HFF-Myc (cell line): ENCODE data around the gene TCP11L1.
"Not testable (repeated sequence)": the region's sequence is repeated elsewhere in the genome, so short reads cannot be mapped to it uniquely, and the experiment has no call there.

ENCODE experiments used
- DNase-seq: peaks from one replicate; pipeline ENCODE4 v3.0.0-alpha.2; 2011; ENCODE audit warnings: low read depth; ENCODE audit errors: extremely low read depth
- H3K4me3 ChIP-seq: replicated peaks from 2 replicates; pipeline ENCODE4 v1.5.1; 2011; ENCODE audit warnings: low read depth, mild to moderate bottlenecking, control low read depth, low read length
- TF ChIP-seq, protein P1 (sequence below): IDR thresholded peaks from 2 replicates; pipeline ENCODE4 v1.5.1; 2012; ENCODE audit warnings: mild to moderate bottlenecking, low read depth, low read length, control low read depth; ENCODE audit errors: missing control alignments

The TCP11L1 gene

DNA sequence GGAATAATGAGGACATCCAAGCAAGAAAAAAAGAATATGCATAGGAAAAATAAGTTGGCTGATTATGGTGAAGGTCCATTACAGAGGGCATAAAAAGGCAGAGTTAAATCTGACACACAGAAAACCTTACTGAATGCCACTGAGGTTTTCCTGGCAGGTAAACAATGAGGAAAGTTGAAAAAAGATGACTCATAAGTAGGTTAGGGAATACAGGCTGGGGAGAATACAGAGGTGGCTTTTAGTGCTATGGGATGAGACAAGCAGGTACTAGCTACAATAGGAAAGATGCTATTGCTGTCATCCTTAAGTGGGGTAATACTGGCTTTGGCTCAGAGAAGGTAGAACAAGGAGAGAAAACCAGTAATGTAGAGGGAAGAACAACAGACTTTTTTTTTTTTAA is 77.2 kb downstream of the TCP11L1 start:
- no peak for DNase-seq
- TF ChIP-seq, protein P1, sequence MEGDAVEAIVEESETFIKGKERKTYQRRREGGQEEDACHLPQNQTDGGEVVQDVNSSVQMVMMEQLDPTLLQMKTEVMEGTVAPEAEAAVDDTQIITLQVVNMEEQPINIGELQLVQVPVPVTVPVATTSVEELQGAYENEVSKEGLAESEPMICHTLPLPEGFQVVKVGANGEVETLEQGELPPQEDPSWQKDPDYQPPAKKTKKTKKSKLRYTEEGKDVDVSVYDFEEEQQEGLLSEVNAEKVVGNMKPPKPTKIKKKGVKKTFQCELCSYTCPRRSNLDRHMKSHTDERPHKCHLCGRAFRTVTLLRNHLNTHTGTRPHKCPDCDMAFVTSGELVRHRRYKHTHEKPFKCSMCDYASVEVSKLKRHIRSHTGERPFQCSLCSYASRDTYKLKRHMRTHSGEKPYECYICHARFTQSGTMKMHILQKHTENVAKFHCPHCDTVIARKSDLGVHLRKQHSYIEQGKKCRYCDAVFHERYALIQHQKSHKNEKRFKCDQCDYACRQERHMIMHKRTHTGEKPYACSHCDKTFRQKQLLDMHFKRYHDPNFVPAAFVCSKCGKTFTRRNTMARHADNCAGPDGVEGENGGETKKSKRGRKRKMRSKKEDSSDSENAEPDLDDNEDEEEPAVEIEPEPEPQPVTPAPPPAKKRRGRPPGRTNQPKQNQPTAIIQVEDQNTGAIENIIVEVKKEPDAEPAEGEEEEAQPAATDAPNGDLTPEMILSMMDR: no peak
- H3K4me3 ChIP-seq: no peak overlapping the region

DNA sequence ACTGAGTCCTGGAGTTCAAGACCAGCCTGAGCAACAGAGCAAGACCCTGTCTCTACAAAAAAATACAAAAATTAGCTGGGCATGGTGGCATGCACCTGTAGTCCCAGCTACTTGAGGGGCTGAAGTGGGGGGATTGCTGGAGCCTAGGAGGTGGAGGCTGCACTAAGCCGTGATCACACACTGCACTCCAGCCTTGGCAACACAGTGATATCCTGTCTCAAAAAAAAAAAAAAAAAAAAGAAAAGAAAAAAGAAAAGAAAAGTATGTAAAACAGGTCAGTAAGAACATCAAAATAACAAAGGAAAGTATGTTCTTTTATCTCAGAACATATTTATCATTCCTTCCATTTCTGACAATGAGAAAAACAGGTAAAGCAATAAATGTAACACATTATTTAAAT is 83.3 kb downstream of the TCP11L1 start:
- DNase-seq: not testable (repeated sequence)

More for the DNA sequence above, 83.3 kb downstream of the TCP11L1 start:
- not testable (repeated sequence) for H3K4me3 ChIP-seq
